ENCODE results near the gene MESD. TPM values are rescaled to one million over a fixed set of nuclear protein-coding genes. Genes with fewer than 3 reads are reported as not detected.

MESD gene
- total RNA-seq, 1 experiment from 2014 or later: 21.2 TPM

DNA sequence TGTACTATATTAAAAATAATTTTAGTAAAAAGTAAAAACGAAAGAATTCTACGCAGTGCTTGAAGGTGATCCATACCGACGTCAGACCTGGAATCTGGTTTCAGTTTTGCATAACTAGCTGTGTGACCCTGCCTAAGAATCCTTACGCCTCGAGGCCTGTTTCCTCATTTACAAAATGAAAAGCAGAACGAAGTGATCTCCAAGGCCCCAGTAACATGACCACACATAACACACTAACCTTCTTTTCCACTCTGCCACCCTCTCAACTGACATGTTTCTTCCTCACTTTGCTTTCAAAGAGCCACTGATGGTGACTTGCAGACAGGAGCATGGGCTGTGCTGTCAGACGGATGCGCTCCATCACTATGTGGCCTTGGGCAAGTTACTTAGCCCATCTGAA lies 4.8 kb downstream of the MESD start:
- no peak for DNase-seq
- no TSS peak for BruUV-seq (replicated peaks)
- Histone ChIP-seq H3K27ac (ENCODE audit: low read length) (no peak overlapping the region), H3K9ac (ENCODE audit: low read length) (no peak overlapping the region), H3K27me3 (ENCODE audit: low read length) (no peaks in the 10 kb centered on the region), H3K36me3 (ENCODE audit: low read depth, low read length) (peaks cover 7% of the 10 kb centered on the region; the same call in 1 of the 2 replicates), H2AFZ (ENCODE audit: low read length) (no peak overlapping the region), H3K4me2 (ENCODE audit: low read length) (no peak overlapping the region), H3F3A (ENCODE audit: low read length, unreplicated experiment) (no peaks in the 10 kb centered on the region), H3K9me2 (replicated peaks; ENCODE audit: low read length) (no peaks in the 10 kb centered on the region), H3K4me3 (ENCODE audit: low read length) (no peak overlapping the region), H3K9me3 (ENCODE audit: low read length) (no peaks in the 10 kb centered on the region), H3K4me1 (ENCODE audit: insufficient read depth, low read length) (peaks cover 19% of the 10 kb centered on the region), H4K20me1 (ENCODE audit: low read length) (peaks cover 22% of the 10 kb centered on the region; the same call in 1 of the 2 replicates), H3K79me2 (ENCODE audit: low read length) (peaks cover 76% of the 10 kb centered on the region)
- no peak for ATAC-seq
- intact Hi-C loops (cut with micrococcal nuclease): no loop called here
- no peak for TF ChIP-seq EZH2phosphoT487 (IDR thresholded peaks at IDR 0.05; ENCODE audit: borderline replicate concordance, low read length)
- TF ChIP-seq CTCF (conservative IDR thresholded peaks at IDR 0.05; ENCODE audit: low read depth, low read length): no peak
- ChIA-PET CTCF (no interaction called here), POLR2A (ENCODE audit: unreplicated experiment) (no interaction called here)

GRCh38 chr15:80982839-80983238 lies 6.8 kb downstream of the MESD start:
- CTCF ChIA-PET: no interaction called here
- Histone ChIP-seq H3K9me2 (replicated peaks; ENCODE audit: low read length) (no peaks in the 10 kb centered on the region), H3K9me3 (ENCODE audit: low read length) (no peaks in the 10 kb centered on the region), H3K27ac (ENCODE audit: low read length) (no peak overlapping the region), H3K79me2 (ENCODE audit: low read length) (peaks cover 71% of the 10 kb centered on the region), H3K36me3 (ENCODE audit: low read depth, low read length) (peaks cover 20% of the 10 kb centered on the region; the same call in 1 of the 2 replicates), H2AFZ (ENCODE audit: low read length) (no peak overlapping the region), H3K27me3 (ENCODE audit: low read length) (no peaks in the 10 kb centered on the region), H3K9ac (ENCODE audit: low read length) (no peak overlapping the region), H3K4me3 (ENCODE audit: low read length) (no peak overlapping the region), H3K4me2 (ENCODE audit: low read length) (no peak overlapping the region), H3K4me1 (ENCODE audit: insufficient read depth, low read length) (peaks cover 18% of the 10 kb centered on the region), H3F3A (ENCODE audit: low read length, unreplicated experiment) (no peaks in the 10 kb centered on the region), H4K20me1 (ENCODE audit: low read length) (peaks cover 10% of the 10 kb centered on the region; the same call in 1 of the 2 replicates)
- BruUV-seq (replicated peaks): no TSS peak
- no peak for DNase-seq
- TF ChIP-seq EZH2 (IDR thresholded peaks at IDR 0.05; ENCODE audit: low read length, unreplicated experiment): no peak
- TF ChIP-seq EZH2phosphoT487 (IDR thresholded peaks at IDR 0.05; ENCODE audit: borderline replicate concordance, low read length): no peak
- TF ChIP-seq CTCF (conservative IDR thresholded peaks at IDR 0.05; ENCODE audit: low read depth, low read length): no peak
- ATAC-seq: no peak
- POLR2A ChIA-PET (ENCODE audit: unreplicated experiment): interaction anchor here (0.7 kb wide), 1 partner anchor 241 kb away, joined by 3 read pairs; no protein-coding TSS in a partner anchor
- intact Hi-C loops (cut with micrococcal nuclease): no loop called here

DNA sequence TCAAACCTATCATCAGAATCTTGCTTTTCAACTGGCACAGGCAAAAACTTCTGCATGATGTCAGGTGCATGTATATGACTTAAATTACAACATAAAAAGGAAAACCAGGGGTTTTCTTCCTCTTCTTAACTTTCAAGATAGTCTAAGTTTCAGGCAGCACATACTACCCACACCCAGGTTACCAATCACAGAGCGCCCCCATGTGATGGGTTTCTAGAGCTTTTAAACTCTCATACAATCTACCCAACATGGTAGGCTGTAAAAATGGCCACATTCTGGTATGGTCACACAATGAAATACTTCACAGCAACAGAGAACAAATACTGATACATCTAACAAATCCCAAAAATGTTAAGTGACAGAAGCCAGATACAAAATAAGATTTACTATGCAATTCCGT lies 7.4 kb downstream of the MESD start:
- ATAC-seq: no peak
- H3K79me2 ChIP-seq (ENCODE audit: low read length): peaks cover 71% of the 10 kb centered on the region
- TF ChIP-seq EZH2 (IDR thresholded peaks at IDR 0.05; ENCODE audit: low read length, unreplicated experiment) (no peak), CTCF (conservative IDR thresholded peaks at IDR 0.05; ENCODE audit: low read depth, low read length) (peak; percentile 53; the same call in 1 of the 2 replicates)

More for the DNA sequence above, 7.4 kb downstream of the MESD start:
- ChIA-PET CTCF (no interaction called here), POLR2A (ENCODE audit: unreplicated experiment) (interaction anchor here (0.7 kb wide), 1 partner anchor 242 kb away, joined by 3 read pairs; no protein-coding TSS in a partner anchor)
- Histone ChIP-seq H3K4me3 (ENCODE audit: low read length) (no peak overlapping the region), H3K27me3 (ENCODE audit: low read length) (no peaks in the 10 kb centered on the region), H3K4me2 (ENCODE audit: low read length) (no peak overlapping the region), H3K9me3 (ENCODE audit: low read length) (no peaks in the 10 kb centered on the region), H3K4me1 (ENCODE audit: insufficient read depth, low read length) (peaks cover 16% of the 10 kb centered on the region; the same call in 1 of the 2 replicates), H3K9ac (ENCODE audit: low read length) (no peak overlapping the region), H4K20me1 (ENCODE audit: low read length) (peaks cover 7% of the 10 kb centered on the region; the same call in 1 of the 2 replicates), H2AFZ (ENCODE audit: low read length) (no peak overlapping the region), H3F3A (ENCODE audit: low read length, unreplicated experiment) (no peaks in the 10 kb centered on the region), H3K9me2 (replicated peaks; ENCODE audit: low read length) (no peaks in the 10 kb centered on the region), H3K27ac (ENCODE audit: low read length) (no peak overlapping the region), H3K36me3 (ENCODE audit: low read depth, low read length) (peaks cover 20% of the 10 kb centered on the region; the same call in 1 of the 2 replicates)
- no TSS peak for BruUV-seq (replicated peaks)
- intact Hi-C loops (cut with micrococcal nuclease): no loop called here
- DNase-seq: no peak

All from PC-3 (cell line).